Left renal cortex interstitium (tissue), 4 donors: ENCODE measurements around the gene ANAPC2. TPM values are rescaled to one million over a fixed set of nuclear protein-coding genes. Genes with fewer than 3 reads are reported as not detected.
A peak's percentile ranks its signal among the peaks of the same experiment; 100 is the strongest.

Experiments used
- DNase-seq, 4 donors: peaks; one replicate each; pipeline ENCODE4 v3.0.0-alpha.2; 2013; ENCODE audit warnings: low read depth in 4 of 4, low spot score in 2 of 4, missing footprints in 1 of 4
- polyA plus RNA-seq, 4 donors: library from polyadenylated mRNA; unstranded; fragments of 120-200 nt; gene quantifications; one replicate each; pipeline ENCODE4 v1.2.1, GENCODE V29; 2013; ENCODE audit not compliant: insufficient read length in 4 of 4

Gene ANAPC2
- polyA plus RNA-seq, 4 donors: 31.3 to 56.1 (median 44.4) TPM

DNA sequence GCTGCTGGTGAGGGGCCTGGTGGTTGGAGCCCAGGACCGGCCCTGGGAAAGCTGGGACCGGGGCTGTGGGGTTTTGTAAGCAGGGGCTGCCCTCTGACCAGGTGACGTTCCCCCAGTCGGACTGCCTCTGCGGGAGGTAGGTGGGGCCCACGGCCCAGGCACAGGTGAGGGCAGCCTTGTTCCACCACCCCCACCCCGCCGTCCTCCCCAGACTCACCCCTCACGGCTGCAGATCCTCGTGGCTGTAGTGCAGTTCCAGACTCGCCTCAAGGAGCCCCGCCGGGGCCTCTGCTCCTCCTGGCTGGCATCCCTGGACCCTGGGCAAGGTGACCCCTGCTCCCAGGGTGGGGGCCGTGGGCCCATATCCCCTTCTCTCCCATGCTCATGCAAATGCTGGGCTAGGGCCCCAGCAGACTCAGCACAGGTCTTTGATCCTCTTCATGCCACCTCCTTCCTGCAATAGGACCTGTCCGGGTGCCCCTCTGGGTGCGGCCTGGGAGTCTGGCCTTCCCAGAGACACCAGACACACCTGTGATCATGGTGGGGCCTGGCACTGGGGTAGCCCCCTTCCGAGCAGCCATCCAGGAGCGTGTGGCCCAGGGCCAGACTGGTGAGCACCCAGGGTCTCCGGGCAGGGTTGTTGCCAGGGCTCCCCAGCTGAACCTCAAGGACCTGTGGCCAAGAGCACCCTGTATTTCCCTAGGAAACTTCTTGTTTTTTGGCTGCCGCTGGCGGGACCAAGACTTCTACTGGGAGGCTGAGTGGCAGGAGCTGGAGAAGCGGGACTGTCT lies 27.0 kb upstream of the ANAPC2 start:
- DNase-seq: no peak

DNA sequence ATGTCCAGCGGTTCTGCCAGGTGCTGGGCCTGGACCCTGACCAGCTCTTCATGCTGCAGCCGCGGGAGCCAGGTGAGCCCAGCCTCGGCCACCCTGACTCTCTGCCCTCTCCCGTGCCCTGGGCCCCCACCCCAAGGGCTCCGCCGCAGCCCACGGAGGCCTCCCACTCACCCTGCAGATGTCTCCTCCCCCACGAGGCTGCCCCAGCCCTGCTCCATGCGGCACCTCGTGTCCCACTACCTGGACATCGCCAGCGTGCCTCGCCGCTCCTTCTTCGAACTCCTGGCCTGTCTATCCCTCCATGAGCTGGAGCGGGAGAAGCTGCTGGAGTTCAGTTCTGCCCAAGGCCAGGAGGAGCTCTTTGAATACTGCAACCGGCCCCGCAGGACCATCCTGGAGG lies 26.3 kb upstream of the ANAPC2 start:
- no peak for DNase-seq

DNA sequence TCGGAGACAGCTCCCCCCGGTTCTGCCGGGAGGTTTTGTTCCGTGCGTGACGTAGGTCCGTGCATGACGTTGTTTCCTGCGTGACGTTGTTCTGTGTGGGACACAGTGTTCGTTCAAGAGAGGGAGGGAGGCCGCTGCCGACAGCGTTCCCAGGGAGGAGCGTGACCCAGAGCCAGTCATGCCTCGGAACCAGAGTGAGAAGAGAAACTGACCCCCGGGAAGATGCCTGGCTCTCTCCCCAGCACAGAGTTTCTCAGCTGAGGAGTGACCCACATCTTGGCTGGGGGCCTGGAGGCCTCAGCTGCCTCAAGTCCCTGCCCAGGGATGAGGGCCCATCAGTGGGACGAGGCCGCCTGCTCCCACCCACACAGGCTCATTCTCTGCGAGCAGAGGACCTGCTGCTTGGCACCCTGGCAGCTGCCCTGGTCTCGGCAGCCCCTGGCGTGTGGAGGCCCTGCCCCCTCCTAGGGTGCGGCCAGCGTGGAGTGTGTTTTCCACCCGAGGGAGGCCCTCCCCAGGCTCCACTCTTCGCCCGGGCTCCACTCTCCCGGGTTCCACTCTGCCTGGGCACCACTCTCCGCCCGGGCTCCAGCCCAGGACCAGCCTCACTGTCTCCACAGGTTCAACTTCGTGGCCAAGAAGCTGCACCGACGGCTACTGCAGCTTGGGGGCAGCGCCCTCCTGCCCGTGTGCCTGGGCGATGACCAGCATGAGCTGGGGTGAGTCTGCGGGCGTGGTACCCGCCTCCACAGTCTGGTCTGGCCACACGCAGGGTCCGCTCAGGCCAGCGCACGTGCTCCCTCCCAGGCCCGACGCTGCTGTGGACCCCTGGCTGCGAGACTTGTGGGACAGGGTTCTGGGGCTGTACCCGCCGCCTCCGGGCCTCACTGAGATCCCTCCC lies 25.1 kb upstream of the ANAPC2 start:
- no peak for DNase-seq

DNA sequence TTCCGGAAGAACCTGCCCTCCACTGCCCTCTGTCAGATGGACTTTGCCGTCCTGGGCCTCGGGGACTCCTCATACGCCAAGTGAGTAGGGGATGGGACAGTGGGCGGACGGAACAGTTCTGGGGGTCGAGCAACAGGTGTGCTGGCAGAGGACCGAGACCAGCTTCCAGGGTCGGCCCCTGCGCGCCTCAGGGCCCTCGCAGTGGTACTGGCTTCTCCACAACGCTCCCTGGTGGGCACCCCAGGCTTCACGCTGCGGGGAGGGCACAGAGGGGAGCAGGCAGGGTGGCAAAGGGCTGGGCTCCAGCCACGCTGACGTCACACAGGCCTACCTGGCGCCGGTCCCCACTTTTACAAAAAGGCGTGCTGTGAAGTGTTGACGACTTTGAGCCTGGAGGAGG lies 24.2 kb upstream of the ANAPC2 start:
- DNase-seq: no peak

DNA sequence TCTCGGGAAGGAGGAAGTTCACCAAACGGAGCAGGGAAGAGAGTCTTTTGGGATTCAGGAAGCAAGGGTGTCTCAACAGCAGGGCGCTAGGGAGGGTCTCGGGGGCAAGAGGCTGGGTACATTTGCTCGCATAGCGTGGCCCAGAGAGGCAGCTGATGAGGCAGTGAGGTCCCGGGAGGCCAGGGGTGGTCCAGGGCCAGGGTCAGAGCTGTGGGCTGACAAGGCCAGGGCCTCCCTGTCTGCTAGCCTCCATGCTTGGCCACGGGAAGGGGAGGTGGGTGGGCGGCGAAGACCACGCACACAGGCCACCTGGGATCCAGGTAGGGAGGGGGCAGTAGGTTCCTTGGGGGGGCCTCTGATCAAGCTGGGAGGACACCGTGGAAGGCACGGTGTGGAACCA lies 23.2 kb upstream of the ANAPC2 start:
- no peak for DNase-seq

DNA sequence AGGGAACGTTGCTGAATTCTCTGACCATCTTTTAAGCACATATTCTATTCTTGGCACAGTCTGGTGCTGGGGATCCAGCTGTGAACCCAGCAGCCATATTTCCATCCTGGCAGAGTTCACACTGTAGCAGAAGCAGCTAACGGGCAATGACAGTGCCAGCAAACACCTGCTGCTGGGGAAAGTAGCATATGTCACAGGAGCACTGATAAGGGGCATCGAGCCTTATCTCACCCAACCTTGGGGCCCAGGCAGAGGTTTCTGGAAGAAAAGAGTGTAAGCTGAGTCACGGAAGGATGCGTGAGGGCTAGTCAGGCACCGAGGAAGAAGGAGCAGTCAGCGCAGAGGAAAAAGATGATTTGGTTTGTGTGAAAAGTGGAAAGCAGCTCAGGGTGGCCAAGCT lies 18.2 kb upstream of the ANAPC2 start:
- DNase-seq: no peak

DNA sequence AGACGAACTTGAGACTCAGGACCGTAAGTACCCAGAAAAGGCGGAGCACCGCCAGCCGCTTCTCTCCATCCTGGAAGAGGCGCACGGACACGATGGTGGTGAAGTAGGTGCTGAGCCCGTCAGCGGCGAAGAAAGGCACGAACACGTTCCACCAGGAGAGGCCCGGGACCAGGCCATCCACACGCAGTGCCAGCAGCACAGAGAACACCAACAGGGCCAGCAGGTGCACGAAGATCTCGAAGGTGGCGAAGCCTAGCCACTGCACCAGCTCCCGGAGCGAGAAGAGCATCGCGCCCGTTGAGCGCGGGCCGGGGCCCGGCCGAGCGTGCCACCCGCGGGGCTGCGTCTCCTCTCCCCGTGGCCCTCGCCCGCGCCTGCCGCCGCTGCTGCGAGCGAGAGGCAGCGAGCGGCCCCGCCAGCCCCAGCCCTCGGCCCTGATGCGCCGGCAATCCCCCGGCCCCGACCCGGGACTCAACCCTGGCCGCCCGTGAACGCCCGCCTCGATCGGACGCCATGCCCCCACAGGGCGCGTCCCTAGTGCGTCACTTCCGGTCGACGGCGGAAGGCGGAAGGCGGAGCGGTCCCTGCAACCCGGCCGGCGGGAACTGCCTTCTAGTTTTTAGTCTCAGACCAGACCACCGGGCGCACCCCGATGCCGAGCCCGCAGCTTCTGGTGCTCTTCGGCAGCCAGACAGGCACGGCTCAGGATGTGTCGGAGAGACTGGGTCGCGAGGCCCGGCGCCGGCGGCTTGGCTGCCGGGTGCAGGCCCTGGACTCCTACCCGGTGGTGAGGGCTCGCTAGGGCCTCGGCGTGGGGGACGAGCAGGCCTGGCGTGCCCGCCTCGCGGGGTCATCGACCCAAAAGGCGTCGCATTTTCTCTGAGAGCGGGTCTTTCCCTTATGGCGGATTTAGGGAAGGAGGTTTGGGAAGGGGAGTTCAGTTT lies 17.0 kb upstream of the ANAPC2 start, which contains the start of the genes NDOR1 and TMEM203:
TSS of gene NDOR1 (plus strand) at position 575 of the 944 bp plus-strand sequence. CDS start at position 653, 78 bp downstream.
TSS of gene TMEM203 (minus strand) at position 523 of the 944 bp plus-strand sequence. CDS start at position 289, 234 bp downstream.
- DNase-seq: peak in 1 of 4 donors; percentile 88

DNA sequence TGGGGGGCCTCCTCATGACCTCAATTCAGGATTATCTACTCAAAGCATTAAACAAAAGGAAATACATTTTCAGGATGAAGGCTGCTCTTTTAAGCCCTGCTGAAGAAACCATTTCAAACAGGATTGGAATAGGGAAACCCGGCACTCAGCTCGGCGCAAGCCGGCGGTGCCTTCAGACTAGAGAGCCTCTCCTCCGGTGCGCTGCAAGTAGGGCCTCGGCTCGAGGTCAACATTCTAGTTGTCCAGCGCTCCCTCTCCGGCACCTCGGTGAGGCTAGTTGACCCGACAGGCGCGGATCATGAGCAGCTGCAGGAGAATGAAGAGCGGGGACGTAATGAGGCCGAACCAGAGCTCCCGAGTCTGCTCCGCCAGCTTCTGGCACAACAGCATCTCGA lies 16.4 kb upstream of the ANAPC2 start:
- DNase-seq: no peak

DNA sequence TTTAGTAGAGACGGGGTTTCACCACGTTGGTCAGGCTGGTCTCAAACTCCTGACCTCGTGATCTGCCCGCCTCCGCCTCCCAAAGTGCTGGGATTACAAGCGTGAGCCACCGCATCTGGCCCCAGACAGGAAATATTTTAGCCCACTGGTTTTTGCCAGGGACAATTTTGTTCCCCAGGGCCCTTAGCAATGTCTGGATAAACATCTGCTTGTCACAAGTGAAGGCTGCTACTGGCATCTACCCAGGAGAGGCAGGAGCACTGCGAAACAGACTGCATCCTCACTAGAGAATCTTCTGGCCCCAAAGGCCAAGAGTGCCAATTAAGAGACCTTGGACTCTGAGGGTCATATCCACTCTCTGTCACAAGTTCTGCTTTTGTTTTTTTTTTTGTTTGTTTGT lies 14.6 kb upstream of the ANAPC2 start:
- no peak for DNase-seq

DNA sequence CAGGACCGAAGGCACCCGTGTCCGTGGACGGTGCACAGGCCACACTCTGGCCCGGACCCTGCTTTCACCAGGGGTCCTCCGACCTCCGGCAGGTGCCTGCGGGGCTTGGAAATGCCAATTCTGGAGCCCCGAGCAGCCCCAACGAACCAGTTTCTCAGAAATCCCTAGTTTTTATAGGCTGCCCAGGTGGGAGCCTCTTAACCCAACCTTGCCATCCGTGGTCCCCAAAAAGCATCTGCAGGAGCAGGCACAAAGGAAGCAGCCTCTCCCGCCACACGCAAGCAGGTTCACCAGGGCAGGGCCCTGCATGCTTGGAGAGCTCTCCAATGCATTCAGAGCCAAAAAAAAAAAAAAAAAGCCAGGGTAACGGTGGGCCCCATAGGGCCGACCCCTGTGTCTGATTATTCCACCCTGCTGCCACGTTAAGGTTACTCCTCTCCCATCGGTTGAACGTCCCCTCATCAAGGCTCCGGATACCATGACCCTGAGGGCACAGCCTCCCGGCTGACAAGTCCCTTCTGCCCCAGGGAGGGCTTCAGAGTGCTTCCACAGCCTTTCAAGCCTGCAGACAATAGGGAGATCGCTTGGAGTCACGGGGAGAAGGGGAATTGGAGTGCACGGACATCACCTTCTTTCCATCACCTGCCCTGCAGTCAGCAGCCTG lies 13.0 kb upstream of the ANAPC2 start:
- DNase-seq: no peak

DNA sequence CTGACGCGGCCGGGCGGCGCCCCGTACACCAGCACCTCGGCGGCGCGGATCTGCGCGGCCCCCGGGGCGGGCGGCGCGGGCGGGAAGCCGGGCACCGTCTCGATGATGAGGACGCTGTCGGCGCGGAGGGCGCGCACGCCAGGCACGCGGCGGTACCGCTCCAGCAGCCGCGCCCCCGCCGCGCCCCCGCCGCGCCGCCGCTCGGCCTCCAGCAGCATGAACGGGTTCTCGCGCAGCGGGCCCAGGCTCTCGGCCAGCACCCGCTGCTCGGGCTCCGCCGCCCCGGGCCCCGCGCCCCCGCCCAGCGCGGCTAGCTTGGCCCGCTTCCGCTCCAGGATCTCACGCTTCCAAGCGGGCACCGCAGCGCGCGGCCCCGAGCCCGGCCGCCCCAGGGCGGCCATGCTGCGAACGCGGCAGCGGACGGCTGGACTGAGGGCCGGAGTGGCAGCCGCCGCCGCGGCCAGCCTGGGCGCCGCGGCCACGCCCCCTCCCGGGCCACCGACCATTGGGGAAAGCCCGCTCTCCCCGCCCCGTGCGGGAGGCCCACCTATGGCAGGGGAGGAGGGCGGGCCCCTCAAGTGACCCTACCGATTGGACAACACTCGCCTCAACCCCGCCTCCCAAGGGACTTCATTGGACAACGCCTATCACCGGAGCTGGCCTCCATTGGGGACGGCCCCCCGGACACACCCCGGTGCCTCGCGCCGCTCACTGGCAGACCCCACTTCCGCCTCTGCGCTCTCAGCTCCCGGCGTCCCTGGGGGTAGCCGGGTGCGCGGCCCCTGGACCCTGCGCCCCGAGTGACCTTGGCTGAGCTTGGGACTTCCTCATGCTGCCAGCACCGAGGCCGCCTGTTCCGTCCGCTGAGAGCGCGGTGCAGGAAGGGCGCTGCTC lies 12.2 kb upstream of the ANAPC2 start, which contains the start of gene TPRN:
TSS of gene TPRN (minus strand) at position 431 of the 894 bp plus-strand sequence. CDS start at position 401, 30 bp downstream.
- peak; percentile 89 to 98 (median 94) for DNase-seq

DNA sequence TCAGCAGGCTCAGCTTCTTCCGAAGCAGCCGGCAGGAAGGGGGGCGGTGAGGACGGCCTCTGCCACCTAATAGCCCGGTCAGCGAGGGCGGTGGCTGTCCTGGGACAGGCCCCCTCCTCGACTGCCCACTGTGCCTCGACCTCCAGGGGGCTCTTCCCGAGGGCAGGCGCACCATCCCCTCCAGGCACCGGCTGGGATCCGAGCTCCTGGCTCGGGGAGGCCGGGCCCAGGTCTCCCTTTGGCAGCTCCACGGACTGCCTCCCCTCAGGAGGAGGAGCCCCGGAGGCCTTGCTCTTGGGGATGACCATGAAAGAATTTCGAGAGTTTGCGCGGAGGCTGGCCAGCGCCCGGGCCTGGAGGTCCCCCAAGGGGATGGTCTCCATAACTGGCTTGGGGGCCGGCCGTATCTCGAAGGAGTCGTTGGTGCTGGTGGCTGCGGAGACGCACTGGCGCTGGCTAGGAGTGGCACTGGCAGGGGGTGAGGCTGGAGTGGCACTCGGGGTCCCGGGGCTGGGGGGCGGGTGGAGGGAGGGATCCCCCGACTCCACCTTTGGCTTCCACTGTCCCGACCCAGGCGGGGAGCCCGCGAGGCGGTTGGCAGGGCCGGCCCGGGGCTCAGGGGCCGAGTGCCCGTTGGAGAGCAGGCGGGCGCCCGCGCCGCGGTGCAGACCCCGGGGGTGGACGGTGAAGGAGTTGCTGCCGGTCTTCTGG lies 11.2 kb upstream of the ANAPC2 start:
- no peak for DNase-seq

DNA sequence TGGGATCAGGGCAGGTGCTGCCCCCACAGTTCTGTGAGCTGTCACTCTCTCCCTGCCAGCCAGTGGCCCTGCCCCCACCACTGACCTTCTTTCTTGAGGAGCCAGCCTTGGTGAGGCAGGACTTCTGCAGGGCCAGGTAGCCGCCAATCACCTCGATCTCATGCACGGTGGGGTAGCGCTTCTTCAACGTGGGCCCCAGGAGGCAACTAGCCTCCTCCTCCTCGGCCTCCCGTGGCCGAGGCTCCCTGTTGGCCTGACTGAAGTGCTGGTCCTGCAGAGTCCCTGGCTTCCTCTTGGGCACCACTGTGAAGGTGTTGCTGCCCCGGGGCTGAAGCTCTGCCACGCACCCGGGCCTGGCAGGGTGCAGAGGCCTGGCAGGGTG lies 10.5 kb upstream of the ANAPC2 start:
- DNase-seq: no peak

DNA sequence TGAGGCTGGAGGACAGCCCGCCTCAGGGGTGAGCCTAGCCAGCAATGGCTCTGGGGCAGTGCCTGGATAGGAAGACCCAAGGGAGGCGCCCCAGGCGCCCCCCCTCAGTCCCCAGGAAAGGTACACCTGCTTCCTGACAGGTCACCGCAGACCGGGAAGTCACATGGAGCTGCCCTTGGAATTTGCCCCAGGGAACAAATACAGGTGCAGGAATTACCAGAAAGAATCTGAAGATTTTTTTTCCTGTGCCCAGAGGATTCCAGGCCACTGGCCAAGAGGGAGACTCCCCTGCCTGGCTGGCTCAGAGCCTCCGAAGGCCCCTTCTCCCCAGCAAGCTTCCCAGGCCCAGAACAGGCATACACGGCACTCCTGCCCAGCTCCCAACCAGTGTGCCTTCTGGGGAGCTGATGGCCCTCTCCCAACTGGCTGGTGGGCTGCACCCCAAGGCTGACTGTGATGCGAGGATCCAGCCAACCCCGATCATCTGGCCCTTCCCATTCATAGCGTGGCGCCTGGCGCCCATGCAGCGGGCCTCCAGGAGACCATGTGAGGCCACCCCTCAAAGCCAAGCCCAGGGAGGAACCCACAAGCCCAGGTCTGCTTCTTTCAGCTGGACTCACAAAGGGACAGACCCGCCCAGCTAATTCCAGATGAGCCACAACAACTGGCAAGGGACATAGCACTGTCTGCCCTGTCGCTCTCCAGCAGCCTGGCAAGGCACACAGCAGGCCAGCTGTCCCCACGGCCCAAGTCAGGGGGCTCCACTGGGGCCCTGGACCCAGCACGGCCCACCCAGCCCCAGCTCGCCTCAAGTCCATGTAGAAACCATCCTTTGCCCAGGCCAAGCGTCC lies 9.9 kb upstream of the ANAPC2 start:
- no peak for DNase-seq

DNA sequence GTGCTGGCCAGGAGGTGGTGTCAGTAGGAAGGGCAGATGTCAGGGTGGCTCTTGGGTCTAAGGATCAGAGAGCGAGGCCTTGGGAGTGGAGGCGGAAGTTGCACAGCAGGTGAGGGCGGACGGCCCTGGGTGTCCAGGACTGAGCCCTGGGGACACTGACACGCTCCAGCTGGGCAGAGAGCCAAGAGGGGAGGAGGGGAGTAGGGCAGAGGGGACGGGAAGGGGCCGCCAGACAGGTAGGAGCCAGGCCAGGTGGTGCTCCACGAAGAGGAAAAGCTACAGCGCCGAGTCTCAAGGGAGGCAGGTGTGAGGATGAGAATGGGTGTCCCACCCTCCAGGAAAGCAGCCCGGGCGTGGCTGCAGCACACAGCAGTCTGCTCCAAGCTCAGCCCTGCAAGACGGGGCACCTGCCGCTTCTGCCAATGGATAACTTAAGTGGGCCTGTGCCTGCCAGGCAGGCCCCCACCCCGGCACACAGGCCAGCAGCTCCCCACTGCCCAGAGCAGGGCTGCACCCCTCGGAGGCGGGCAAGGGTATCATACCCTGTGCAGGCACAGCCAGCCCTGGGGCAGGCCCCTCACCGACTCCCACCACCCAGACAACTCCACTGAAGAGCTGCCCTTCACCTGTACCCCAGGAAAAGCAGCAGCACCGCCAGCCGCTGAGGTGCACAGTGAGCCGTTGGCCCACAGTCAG lies 7.3 kb upstream of the ANAPC2 start:
- DNase-seq: no peak

DNA sequence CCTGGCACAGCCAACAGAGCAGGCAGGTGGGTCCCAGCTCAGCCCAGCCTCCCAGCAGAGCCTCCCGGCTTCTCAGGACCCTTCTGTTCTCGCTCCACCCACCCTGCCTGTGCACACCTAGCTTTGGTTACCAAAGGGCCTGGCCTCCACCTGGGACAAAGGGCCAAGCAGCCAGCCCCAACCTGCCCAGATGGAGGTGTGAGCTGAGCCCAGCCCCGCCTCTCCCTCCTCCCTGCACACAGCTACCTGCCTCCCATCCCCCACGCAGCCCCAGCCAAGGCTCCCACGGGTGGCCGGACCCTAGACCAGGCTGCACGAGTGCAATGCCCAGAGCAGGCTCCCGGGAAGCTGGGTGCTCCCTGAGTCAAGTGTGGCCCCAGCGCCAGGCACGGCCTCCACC lies 6.5 kb upstream of the ANAPC2 start:
- no peak for DNase-seq

DNA sequence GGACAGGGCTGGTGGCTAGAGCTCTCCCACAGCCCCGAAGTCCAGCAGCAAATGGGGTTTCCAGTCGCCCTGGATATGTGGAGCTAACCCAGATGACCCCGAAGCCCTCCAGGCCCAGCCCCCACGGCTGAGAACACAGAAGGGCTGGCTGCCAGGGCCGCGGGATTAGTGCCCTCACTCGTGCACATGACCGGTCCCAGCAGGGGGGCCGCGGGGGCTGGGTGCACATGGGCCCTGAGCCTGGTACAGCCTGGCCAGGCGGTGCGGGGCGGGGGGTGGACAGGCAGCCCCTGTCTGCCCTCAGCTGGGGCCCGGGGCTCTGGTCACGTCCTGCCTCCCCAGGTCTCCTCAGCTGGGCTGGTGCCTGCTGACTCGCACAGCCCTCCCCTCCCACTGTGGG lies 6.0 kb upstream of the ANAPC2 start:
- no peak for DNase-seq
